HG02588 (cell line): Measurements from ENCODE around the gene SPOCK1.
"Not testable (repeated sequence)": the region's sequence is repeated elsewhere in the genome, so short reads cannot be mapped to it uniquely, and the experiment has no call there.

Experiments used
- ATAC-seq: cut with Tn5 transposase; IDR thresholded peaks from one replicate; pipeline ENCODE4 v1.9.1; 2021; ENCODE audit warnings: mild to moderate bottlenecking, moderate library complexity; ENCODE audit not compliant: unreplicated experiment

SPOCK1 gene

DNA sequence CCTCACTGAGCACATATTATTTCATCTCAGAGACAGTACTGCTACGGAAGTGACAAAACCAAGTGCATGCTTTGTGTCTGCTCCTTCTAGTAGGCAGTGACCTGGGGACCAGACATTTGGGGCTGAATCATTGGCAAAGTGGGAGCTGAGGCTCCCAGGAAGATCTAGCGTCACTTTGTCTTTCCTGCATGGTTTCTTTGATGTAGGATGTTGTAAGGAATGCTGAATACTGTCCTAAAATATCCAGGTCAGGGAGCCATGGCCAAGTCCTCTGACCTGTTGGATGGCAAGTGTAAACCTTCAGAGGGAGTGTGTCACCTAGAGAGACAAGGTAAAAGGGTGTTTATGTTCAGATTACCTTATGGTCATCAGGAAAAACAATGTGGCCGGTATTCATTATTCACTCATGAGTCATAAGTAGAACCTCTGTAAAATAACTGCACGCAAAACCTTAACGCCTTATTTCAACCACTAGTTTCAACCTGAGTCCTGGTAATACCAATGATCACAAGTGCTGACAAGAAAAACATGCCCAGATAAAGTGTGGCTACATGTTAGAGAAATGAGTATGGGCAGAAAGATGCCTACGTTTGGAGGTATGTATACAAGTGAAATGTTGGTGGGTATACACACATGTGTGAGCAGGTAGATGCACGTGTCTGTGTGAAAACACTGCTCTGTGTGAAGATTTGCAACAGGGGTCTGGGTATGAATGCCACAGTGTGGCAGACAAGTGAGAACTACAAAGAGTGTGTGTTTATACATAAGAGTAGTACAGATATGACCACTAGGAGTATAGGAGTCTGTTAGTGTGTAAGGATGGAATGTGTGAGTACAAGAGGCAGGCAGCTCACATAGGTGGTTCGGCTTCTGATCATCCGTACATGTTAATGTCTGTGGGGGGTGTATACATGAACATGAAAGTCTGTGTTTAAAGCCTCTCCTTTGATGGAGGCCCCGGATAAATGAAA is 263.9 kb downstream of the SPOCK1 start:
- ATAC-seq = peak; percentile 61

GRCh38 chr5:137233726-137234125 is 265.4 kb downstream of the SPOCK1 start:
- no peak for ATAC-seq

DNA sequence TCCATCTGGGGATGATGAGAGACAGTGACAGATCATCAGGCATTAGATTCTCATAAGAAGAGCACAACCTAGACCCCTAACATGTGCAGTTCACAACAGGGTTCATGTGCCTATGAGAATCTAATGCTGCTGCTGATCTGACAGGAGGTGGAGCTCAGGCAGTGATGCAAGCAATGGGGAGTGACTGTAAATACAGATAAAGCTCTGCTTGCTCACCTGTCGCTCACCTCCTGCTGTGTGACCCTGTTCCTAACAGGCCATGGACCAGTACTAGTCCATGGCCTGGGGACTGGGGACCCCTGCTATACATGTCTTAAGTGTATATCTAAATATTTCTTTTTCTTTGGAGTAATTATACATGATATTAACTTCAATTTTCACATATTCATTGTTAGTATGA is 265.8 kb downstream of the SPOCK1 start:
- not testable (repeated sequence) for ATAC-seq

GRCh38 chr5:137231540-137231939 is 267.6 kb downstream of the SPOCK1 start:
- ATAC-seq = no peak

DNA sequence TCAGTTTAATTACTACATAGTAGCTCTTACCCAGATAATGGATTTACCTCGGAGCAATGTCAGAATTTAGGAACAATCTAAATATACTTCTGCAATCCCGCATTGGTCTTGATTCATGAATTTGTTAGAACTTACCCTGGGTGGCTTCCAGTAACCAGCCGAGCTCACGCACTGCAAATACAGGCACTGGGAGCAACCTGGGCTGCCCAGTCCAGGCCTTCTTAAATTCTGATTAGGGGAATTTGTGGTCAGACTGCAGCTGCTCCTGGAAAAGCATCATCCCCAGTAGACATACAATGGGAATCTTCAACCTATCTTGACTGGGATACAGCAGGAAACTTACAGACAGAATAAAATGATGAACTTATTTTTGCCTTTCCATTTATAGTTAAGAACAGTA is 270.3 kb downstream of the SPOCK1 start:
- ATAC-seq = no peak

DNA sequence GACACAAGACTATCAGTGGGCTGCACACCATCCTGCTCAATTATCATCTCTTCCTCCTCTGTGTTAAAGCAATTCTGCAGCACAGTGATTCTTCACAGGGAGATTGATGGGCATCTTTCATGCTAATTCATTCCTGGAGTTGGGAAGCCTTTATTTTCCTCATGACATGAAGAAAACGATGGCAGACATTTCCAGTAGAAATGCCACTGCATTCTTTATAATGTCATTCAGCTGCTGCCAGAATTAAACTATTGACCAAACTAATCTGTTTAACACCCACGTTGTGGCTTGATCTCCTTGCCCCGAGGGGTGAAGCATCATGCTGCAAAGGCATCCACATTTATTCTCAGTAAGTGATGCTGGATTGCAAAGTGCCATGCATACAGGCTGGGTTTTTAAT is 273.0 kb downstream of the SPOCK1 start:
- ATAC-seq = no peak

DNA sequence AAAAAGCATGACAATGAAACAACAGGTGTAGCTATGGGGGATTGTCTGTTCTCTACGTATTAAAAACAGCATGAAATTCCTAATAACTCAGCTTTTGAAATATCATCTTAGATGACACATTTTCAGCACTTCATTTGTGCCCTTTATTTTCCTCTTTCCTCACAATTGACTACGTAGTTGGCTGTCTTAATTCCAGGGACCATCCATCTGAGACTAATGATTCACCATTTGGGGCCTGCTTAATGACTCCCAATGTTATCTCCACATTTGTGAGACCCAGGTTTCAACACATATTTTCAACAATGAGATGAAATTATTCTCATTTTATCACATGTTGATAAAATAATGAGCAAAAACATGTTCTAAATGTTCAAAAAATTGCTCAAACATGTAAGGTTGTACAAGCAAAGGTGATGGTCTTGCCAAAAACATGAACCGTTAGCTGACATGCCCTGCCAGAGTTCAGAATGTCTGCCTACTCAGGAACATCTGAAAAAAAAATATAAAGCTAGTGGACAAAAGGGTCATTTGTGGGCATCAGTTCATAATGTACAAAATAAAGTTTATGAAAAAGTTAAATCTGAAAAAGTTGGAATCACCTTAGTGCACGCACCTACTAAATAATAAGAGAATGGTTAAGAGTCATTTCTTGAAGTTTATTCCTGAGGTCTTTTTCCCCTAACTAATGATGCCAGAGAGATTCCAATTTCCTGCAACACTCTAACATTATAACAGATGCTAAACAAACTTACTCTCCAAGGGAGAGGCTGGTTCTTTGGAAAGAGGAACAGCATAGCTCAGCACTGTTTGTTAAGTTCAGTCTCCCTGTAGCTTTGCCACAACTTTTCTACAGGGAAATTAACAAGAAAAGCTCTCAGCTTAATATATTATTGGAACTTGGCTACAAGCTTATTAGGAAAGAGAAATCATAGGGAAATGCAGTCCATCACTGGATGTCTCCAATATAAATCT is 275.5 kb downstream of the SPOCK1 start:
- ATAC-seq = no peak

GRCh38 chr5:137221943-137222342 is 277.2 kb downstream of the SPOCK1 start:
- no peak for ATAC-seq

DNA sequence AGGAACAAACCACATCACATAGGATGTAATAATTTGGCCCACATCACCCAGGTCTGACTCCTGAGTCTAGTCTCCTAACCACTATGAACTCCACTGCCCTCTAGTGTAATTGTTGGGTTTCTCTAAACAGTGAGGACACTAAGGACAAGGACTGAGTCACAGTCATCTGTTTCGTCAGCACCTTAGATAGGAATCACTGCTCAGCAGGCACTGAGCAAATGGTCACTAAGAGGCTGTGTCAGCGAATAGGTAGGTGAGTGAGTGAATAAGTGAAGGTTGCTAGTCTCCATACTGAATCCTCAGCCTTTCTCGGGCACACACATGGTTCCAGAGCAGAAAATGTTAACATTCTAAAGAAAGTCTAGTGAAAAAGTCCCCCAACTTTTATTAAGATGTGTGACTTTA is 278.6 kb downstream of the SPOCK1 start:
- peak; percentile 90 for ATAC-seq

- ATAC-seq = no peak
Measured at GRCh38 chr5:137218896-137219295, 280.2 kb downstream of the SPOCK1 start.

GRCh38 chr5:137218471-137218870 is 280.7 kb downstream of the SPOCK1 start:
- no peak for ATAC-seq

- no peak for ATAC-seq
Measured at GRCh38 chr5:137217599-137218200, 281.4 kb downstream of the SPOCK1 start.

- no peak for ATAC-seq
Measured at GRCh38 chr5:137216976-137217598, 282.0 kb downstream of the SPOCK1 start.

DNA sequence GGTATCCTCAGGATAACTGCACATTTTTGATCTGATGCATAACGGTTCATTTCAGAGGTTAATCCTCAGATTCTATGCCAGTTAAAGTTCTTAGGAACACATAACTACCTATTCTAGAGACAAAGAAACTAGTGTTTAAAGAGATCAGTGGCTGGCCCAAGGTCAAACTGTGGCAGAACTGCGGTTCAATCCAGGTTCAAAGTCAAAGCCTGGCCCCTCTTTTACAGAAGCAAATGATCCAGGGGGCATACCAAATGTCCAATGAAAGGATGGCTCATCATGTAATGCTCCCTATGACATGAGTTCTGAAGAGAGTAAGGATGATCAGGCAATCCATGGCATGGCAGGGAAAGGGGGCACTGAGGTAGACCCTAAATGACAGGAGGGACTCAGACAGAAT is 283.3 kb downstream of the SPOCK1 start:
- no peak for ATAC-seq

- ATAC-seq = no peak
Measured at GRCh38 chr5:137215261-137215660, 283.9 kb downstream of the SPOCK1 start.

- ATAC-seq = no peak
Measured at GRCh38 chr5:137214446-137215189, 284.5 kb downstream of the SPOCK1 start.

- no peak for ATAC-seq
Measured at GRCh38 chr5:137212471-137212870, 286.7 kb downstream of the SPOCK1 start.

- no peak for ATAC-seq
Measured at GRCh38 chr5:137209232-137209809, 289.8 kb downstream of the SPOCK1 start.

DNA sequence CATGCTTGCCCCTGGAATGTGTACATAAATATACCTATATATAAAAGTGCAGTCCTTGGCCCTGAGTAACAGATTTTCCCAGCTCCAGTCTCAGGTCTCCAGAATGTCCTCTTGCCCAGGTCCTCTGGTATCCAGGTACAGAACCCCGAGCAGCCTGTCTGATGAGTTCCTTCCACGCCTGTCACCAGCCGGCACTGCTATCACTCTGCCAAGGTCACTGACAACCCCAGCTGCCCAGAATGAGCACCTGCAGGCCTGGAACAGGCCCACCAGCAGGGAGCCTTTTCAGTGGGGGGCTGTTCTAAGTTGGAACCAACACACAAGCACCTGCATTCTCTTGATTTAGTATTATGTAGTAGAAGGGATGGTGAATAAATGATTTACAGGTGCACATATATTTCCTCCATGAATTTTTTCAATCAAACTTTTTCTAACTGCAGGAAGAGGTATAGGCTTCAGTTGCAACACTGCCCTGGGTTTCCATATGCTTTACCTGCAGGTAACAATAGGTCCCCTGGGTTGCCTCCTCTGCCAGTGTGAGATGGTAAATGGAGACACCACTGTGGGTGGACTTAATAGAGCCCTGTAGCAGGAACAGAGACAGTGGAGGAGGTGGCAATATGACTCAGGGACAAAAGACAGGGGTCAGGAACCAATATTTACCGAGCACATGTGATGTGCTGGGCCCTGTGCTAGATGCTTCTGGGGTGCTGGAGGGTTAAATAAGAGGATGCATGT is 291.9 kb downstream of the SPOCK1 start:
- ATAC-seq = no peak
